GM21786 (cell line): Measurements from ENCODE around the gene PLEKHH1.

ENCODE experiments used
- ATAC-seq: cut with Tn5 transposase; IDR thresholded peaks from one replicate; pipeline ENCODE4 v1.9.1; 2021; ENCODE audit not compliant: unreplicated experiment

The PLEKHH1 gene

GRCh38 chr14:67508956-67509355, 24.1 kb upstream of the PLEKHH1 start:
- no peak for ATAC-seq

- ATAC-seq, result no peak
Observed at GRCh38 chr14:67510121-67510520, 23.0 kb upstream of the PLEKHH1 start.

GRCh38 chr14:67510836-67511235, 22.3 kb upstream of the PLEKHH1 start:
- ATAC-seq, result no peak

- no peak for ATAC-seq
Observed at GRCh38 chr14:67512463-67513310, 20.4 kb upstream of the PLEKHH1 start.

GRCh38 chr14:67513631-67514108, 19.4 kb upstream of the PLEKHH1 start:
- no peak for ATAC-seq

GRCh38 chr14:67514203-67514607, 18.9 kb upstream of the PLEKHH1 start:
- no peak for ATAC-seq

- no peak for ATAC-seq
Observed at GRCh38 chr14:67514650-67515385, 18.3 kb upstream of the PLEKHH1 start.

GRCh38 chr14:67515386-67516079, 17.6 kb upstream of the PLEKHH1 start:
- no peak for ATAC-seq

- ATAC-seq, result no peak
Observed at GRCh38 chr14:67516676-67517075, 16.4 kb upstream of the PLEKHH1 start.

GRCh38 chr14:67517083-67517482, 16.0 kb upstream of the PLEKHH1 start:
- no peak for ATAC-seq

GRCh38 chr14:67519406-67519805, 13.7 kb upstream of the PLEKHH1 start:
- ATAC-seq, result no peak

GRCh38 chr14:67520482-67520881, 12.6 kb upstream of the PLEKHH1 start:
- no peak for ATAC-seq

GRCh38 chr14:67522270-67522669, 10.8 kb upstream of the PLEKHH1 start:
- no peak for ATAC-seq

- ATAC-seq, result no peak
Observed at GRCh38 chr14:67523764-67524633, 9.1 kb upstream of the PLEKHH1 start.

- no peak for ATAC-seq
Observed at GRCh38 chr14:67524634-67524963, 8.5 kb upstream of the PLEKHH1 start.

- ATAC-seq, result no peak
Observed at GRCh38 chr14:67525389-67525788, 7.7 kb upstream of the PLEKHH1 start.

- ATAC-seq, result no peak
Observed at GRCh38 chr14:67526181-67526580, 6.9 kb upstream of the PLEKHH1 start.

GRCh38 chr14:67526676-67527459, 6.2 kb upstream of the PLEKHH1 start:
- ATAC-seq, result no peak

GRCh38 chr14:67527756-67528155, 5.3 kb upstream of the PLEKHH1 start:
- ATAC-seq, result no peak

- no peak for ATAC-seq
Observed at GRCh38 chr14:67528276-67528675, 4.8 kb upstream of the PLEKHH1 start.
